ENCODE data around the gene NQO2.
A peak's percentile ranks its signal among the peaks of the same experiment; 100 is the strongest.
"Not testable (repeated sequence)": the region's sequence is repeated elsewhere in the genome, so short reads cannot be mapped to it uniquely, and the experiment has no call there.

NQO2 gene

GRCh38 chr6:3014675-3015066 lies 15.0 kb downstream of the NQO2 start:
- no peak for DNase-seq

GRCh38 chr6:3015144-3015543 lies 15.4 kb downstream of the NQO2 start:
- DNase-seq, result no peak

GRCh38 chr6:3016473-3017280 lies 17.0 kb downstream of the NQO2 start:
- DNase-seq, result no peak

- no peak for DNase-seq
These were observed 17.6 kb downstream of the NQO2 start for GRCh38 chr6:3017304-3017703.

- DNase-seq, result no peak
These were observed 19.4 kb downstream of the NQO2 start for GRCh38 chr6:3019065-3019464.

GRCh38 chr6:3019749-3020320 lies 20.1 kb downstream of the NQO2 start:
- DNase-seq, result no peak

- DNase-seq, result not testable (repeated sequence)
These were observed 21.4 kb downstream of the NQO2 start for GRCh38 chr6:3020976-3021598.

GRCh38 chr6:3022765-3023662 lies 23.3 kb downstream of the NQO2 start:
- no peak for DNase-seq

GRCh38 chr6:3023663-3024483 lies 24.2 kb downstream of the NQO2 start:
- DNase-seq, result peak; percentile 89

GRCh38 chr6:3026791-3027626 lies 27.3 kb downstream of the NQO2 start:
- DNase-seq, result no peak

GRCh38 chr6:3028156-3028555 lies 28.5 kb downstream of the NQO2 start:
- DNase-seq, result not testable (repeated sequence)

GRCh38 chr6:3031857-3032640 lies 32.4 kb downstream of the NQO2 start:
- no peak for DNase-seq

GRCh38 chr6:3032986-3033385 lies 33.3 kb downstream of the NQO2 start:
- no peak for DNase-seq

GRCh38 chr6:3033652-3034051 lies 34.0 kb downstream of the NQO2 start:
- no peak for DNase-seq

- no peak for DNase-seq
These were observed 35.7 kb downstream of the NQO2 start for GRCh38 chr6:3035397-3035796.

- no peak for DNase-seq
These were observed 37.4 kb downstream of the NQO2 start for GRCh38 chr6:3036861-3037637.

- DNase-seq, result no peak
These were observed 38.1 kb downstream of the NQO2 start for GRCh38 chr6:3037638-3038365.

- DNase-seq, result no peak
These were observed 39.7 kb downstream of the NQO2 start for GRCh38 chr6:3039384-3039783.

- no peak for DNase-seq
These were observed 41.5 kb downstream of the NQO2 start for GRCh38 chr6:3041147-3041546.
